DND-41 (cell line): Measurements from ENCODE around the gene ERGIC1.

Experiments
- ATAC-seq: fragments of 200-7000 bp; cut with Tn5 transposase; 3 replicates; pipeline ENCODE4 v1.9.1; 2021; ENCODE audit warnings: low read depth; ENCODE audit not compliant: insufficient read depth
- DNase-seq: peaks from one replicate; pipeline ENCODE4 v3.0.0-alpha.2; 2020
- H2AFZ ChIP-seq: 2 replicates; pipeline ENCODE4 v1.6.0; 2012; ENCODE audit warnings: low read depth, low read length
- H3K27ac ChIP-seq: 2 replicates; pipeline ENCODE4 v1.5.1; 2012; ENCODE audit warnings: low read length, inconsistent platforms
- H3K27me3 ChIP-seq: fragments of 200-600 bp; sonication (generic); 2 replicates; pipeline ENCODE4 v1.6.0; 2012; ENCODE audit warnings: low read length, mild to moderate bottlenecking, inconsistent platforms; ENCODE audit not compliant: insufficient read depth, poor library complexity
- H3K36me3 ChIP-seq: 2 replicates; pipeline ENCODE4 v1.5.1; 2012; ENCODE audit warnings: low read length, inconsistent platforms; ENCODE audit not compliant: insufficient read depth
- H3K4me1 ChIP-seq: 2 replicates; pipeline ENCODE4 v1.5.1; 2012; ENCODE audit warnings: mild to moderate bottlenecking, low read length; ENCODE audit not compliant: insufficient read depth
- H3K4me2 ChIP-seq: 2 replicates; pipeline ENCODE4 v1.6.0; 2012; ENCODE audit warnings: mild to moderate bottlenecking, moderate library complexity, low read length, inconsistent platforms; ENCODE audit not compliant: insufficient read depth
- H3K4me3 ChIP-seq, 2 experiments: fragments of 200-600 bp in 1 of 2; shearing (Covaris generic) in 1 of 2; 2 replicates each; pipeline ENCODE4 v1.5.1; 2012 to 2016; ENCODE audit warnings: inconsistent platforms in 2 of 2, low read length in 2 of 2, mild to moderate bottlenecking in 2 of 2, low read depth in 1 of 2, moderate library complexity in 1 of 2
- H3K79me2 ChIP-seq: 2 replicates; pipeline ENCODE4 v1.6.0; 2012; ENCODE audit warnings: low read length, inconsistent platforms; ENCODE audit not compliant: insufficient read depth
- H3K9ac ChIP-seq: 2 replicates; pipeline ENCODE4 v1.6.0; 2012; ENCODE audit warnings: low read depth, mild to moderate bottlenecking, inconsistent platforms, low read length, moderate library complexity
- H3K9me3 ChIP-seq: 2 replicates; pipeline ENCODE4 v1.5.1; 2012; ENCODE audit warnings: low read length, moderate library complexity, mild to moderate bottlenecking, inconsistent platforms; ENCODE audit not compliant: insufficient read depth, severe bottlenecking
- H4K20me1 ChIP-seq: 2 replicates; pipeline ENCODE4 v1.6.0; 2012; ENCODE audit warnings: low read length; ENCODE audit not compliant: insufficient read depth
- CTCF ChIP-seq: IDR thresholded peaks from 2 replicates; pipeline ENCODE4 v1.5.1; 2012; ENCODE audit warnings: borderline replicate concordance, low read length, moderate library complexity, mild to moderate bottlenecking; ENCODE audit not compliant: poor library complexity, severe bottlenecking; ENCODE audit errors: extremely low read depth
- EZH2 ChIP-seq: IDR thresholded peaks from 3 replicates; pipeline ENCODE4 v1.6.1; 2012; ENCODE audit warnings: borderline replicate concordance, low read depth, mild to moderate bottlenecking, moderate library complexity, low read length, inconsistent platforms; ENCODE audit not compliant: severe bottlenecking

The ERGIC1 gene

GRCh38 chr5:172907657-172908056 lies 73.6 kb downstream of the ERGIC1 start:
- DNase-seq (no peak), ATAC-seq (no peak)
- H3K4me1 ChIP-seq: no peaks in the 10 kb centered on the region
- H3K27me3 ChIP-seq: no peaks in the 10 kb centered on the region
- H3K36me3 ChIP-seq: peaks cover 28% of the 10 kb centered on the region
- no peak overlapping the region for H3K9ac ChIP-seq
- TF ChIP-seq CTCF (no peak), EZH2 (no peak)
- no peak overlapping the region for H3K4me2 ChIP-seq
- H4K20me1 ChIP-seq: no peaks in the 10 kb centered on the region; the same call in 1 of the 2 replicates
- H3K9me3 ChIP-seq: no peaks in the 10 kb centered on the region
- no peak overlapping the region for H2AFZ ChIP-seq
- H3K27ac ChIP-seq: no peak overlapping the region
- no peak overlapping the region for H3K4me3 ChIP-seq
- no peaks in the 10 kb centered on the region for H3K79me2 ChIP-seq

- Histone ChIP-seq H2AFZ (no peak overlapping the region), H3K27me3 (no peaks in the 10 kb centered on the region), H3K27ac (no peak overlapping the region), H3K36me3 (peaks cover 36% of the 10 kb centered on the region), H3K9ac (no peak overlapping the region), H3K4me2 (no peak overlapping the region), H4K20me1 (no peaks in the 10 kb centered on the region; the same call in 1 of the 2 replicates), H3K4me3 (no peak overlapping the region), H3K4me1 (no peaks in the 10 kb centered on the region), H3K79me2 (no peaks in the 10 kb centered on the region), H3K9me3 (no peaks in the 10 kb centered on the region)
- DNase-seq (no peak), ATAC-seq (no peak)
- TF ChIP-seq CTCF (no peak), EZH2 (no peak)
Observed at GRCh38 chr5:172908662-172909061, 74.6 kb downstream of the ERGIC1 start.

GRCh38 chr5:172909931-172910502 lies 76.0 kb downstream of the ERGIC1 start:
- H3K36me3 ChIP-seq: peaks cover 40% of the 10 kb centered on the region
- TF ChIP-seq CTCF (no peak), EZH2 (no peak)
- DNase-seq (no peak), ATAC-seq (no peak)
- H3K4me3 ChIP-seq: no peak overlapping the region
- H3K79me2 ChIP-seq: no peaks in the 10 kb centered on the region
- no peak overlapping the region for H3K4me2 ChIP-seq
- H3K9me3 ChIP-seq: no peaks in the 10 kb centered on the region
- H3K27me3 ChIP-seq: no peaks in the 10 kb centered on the region
- H3K9ac ChIP-seq: no peak overlapping the region
- no peak overlapping the region for H2AFZ ChIP-seq
- H3K27ac ChIP-seq: no peak overlapping the region
- H4K20me1 ChIP-seq: no peaks in the 10 kb centered on the region; the same call in 1 of the 2 replicates
- no peaks in the 10 kb centered on the region for H3K4me1 ChIP-seq
